IMR-90 (cell line): ENCODE results near the gene CCDC88B. TPM values are rescaled to one million over a fixed set of nuclear protein-coding genes. Genes with fewer than 3 reads are reported as not detected.

Experiments used
- CTCF ChIP-seq: conservative IDR thresholded peaks from 2 replicates; pipeline ENCODE4 v1.5.1; 2012; ENCODE audit warnings: mild to moderate bottlenecking, low read depth, low read length, improper control_type of control experiment
- polyA plus RNA-seq, 3 experiments: library from polyadenylated mRNA; depleted of rRNA; stranded (reverse); fragments of >200 nt; gene quantifications; 2 replicates each; pipeline ENCODE4 v1.2.3, GENCODE V29; 2012; ENCODE audit warnings: low replicate concordance in 1 of 3
- total RNA-seq: library from RNA; depleted of rRNA; stranded (reverse); fragments of >200 nt; gene quantifications from 2 replicates; pipeline ENCODE4 v1.2.3, GENCODE V29; 2012

CCDC88B gene
- total and polyA plus RNA-seq, 2 of the 4 experiments (the other 2 are of a cell fraction), result 1.3 to 2.5 TPM

GRCh38 chr11:64304316-64305072 lies 35.5 kb upstream of the CCDC88B start (continued):
- TF ChIP-seq CTCF, result peak; percentile 80
